A172 (cell line): ENCODE data around the gene KHDRBS2. TPM values are rescaled to one million over a fixed set of nuclear protein-coding genes. Genes with fewer than 3 reads are reported as not detected.

Experiments used
- DNase-seq: peaks from one replicate; pipeline ENCODE4 v3.0.0-alpha.2; 2015; ENCODE audit warnings: low spot score
- total RNA-seq: library from RNA; depleted of rRNA; stranded (reverse); fragments of >200 nt; shearing (Covaris generic); gene quantifications from 2 replicates; pipeline ENCODE4 v1.2.3, GENCODE V29; 2014; rRNA removed

KHDRBS2 gene
- total RNA-seq, result not detected in 2 replicates

DNA sequence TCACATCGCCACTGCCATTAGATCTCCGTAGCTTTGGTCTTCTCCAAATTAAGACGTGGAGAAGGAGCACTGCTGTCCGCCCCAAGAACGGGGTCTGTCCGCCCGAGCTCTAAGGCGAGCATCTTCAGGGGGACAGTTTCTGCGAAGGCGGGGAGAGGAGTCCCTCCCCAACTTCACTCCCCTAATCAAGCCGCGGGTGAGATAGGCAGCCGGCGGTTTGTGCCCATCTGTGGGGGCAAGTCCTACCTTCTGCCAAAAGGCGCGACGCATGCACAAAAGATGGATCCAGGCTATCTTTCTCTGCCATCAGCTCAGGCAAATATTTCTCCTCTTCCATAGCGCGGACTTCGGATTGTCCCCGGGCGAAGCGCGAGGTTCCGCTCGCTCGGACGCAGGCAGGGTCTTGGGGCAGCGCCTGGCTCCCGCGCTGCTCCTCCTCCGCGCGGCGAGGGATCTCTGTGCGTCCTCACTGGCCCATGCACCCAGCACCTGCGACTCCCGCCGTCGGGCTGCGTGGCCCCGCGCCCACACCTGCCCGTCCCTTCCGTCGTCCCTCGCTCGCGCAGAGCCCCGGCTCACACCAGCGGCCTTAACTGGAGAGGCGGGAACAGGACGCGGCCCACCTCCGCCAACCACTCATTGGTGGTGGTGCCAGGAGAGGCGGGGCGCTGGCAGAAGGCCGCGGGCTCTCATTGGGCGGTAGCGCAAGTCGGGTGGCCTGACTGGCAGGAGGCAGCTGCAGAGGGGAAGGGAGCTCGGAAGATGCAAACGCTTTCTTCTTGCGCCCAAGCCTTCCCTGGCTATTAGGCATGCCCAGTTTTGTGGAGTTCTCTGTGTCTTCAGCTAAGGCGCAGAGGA is at the start of gene KHDRBS2:
Gene KHDRBS2 (minus strand): TSS at position 614 of the 858 bp plus-strand sequence.
- no peak for DNase-seq

DNA sequence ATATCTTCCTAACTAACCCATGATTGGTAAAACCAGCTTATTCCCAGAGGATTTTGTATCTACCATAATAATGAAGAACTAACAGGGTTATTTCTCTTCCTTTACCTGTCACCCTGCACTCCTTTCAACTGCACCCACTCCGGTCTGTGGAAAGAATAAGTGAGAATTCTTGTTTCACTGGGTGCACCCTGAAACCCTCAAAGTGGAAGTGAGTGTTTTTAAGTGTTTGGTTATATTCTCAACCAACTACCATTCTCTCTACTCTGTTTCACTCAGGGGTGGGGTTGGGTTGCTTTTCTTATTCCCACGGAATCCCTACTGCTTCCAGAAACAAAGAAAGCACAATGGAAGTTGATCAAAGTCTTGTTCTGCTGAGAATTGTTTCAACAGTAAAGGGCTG is 42.6 kb upstream of the KHDRBS2 start:
- no peak for DNase-seq

DNA sequence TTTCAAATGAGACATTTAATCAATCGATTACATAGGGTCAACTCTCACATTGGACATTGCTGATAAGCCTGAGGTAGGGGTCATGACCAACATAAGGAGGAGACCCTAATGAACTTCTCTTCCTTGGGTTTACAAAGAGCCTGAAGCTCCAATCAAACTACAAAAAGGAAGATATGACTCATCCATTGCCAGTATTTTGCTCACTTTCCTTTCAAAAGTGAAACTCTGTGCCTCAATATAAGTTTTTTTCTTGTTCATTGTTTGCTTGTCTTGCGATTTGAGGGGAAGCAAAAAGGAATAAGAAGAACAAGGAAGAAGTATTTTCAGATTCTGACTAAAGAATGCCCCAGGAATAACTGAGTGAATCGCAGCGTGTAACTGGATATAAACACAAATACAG is 38.8 kb upstream of the KHDRBS2 start:
- DNase-seq, result no peak

DNA sequence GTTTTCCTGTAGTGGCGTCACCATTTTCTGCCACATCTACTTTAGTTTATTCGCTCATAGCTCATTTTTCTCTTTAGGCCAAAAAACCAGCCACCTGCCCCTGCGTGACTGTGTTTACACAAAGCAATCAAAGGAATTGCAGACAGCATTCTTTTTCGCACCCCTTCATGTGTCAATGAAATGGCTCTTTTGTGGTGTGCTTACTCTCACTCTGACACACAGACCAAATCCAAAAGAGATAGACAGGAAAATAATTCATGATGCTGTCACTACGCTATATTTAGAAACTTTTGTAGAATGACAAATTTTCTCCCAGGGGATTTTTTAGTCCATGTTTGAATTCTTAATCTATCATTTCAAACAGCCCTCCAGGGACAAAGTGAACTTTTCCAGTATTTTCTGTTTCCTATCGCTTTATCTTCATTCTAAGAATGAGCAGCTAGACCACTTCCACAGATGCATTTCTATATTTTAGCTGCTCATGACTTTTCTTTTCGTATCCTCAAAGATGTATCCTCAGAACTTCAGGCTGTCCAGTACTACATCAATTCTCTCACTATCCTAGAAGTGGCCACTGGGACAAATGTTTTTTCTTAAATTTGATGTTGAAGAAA is 37.9 kb upstream of the KHDRBS2 start:
- DNase-seq, result no peak

DNA sequence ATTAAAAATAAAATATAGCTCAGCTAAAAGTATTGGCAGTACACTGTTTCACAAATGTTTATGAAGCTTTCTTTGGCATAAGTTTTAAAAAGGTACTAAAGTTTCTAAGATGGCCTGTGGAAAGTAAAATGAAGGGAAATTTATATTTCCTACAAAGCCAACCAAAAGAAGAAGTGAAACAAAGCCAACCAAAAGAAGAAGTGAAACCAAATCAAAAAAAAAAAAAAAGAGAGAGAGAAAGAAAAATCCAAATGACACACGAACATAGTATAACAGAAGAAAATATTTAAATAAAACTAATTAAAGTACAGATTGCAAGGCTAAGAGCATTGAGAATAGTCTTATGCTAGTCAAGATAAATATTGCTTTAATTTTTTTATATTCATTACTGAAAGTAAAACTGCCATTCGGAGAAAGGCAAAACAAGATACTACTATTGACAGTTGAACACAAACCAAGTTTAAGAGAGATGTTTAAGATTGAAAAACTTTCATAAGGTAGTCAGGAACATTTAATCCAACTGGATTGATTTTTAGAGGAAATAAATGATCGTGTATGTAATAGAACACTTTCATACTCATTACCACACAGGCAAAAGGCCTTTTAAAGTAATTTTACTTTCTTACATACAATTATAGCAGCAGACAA is 12.8 kb upstream of the KHDRBS2 start:
- DNase-seq, result no peak

DNA sequence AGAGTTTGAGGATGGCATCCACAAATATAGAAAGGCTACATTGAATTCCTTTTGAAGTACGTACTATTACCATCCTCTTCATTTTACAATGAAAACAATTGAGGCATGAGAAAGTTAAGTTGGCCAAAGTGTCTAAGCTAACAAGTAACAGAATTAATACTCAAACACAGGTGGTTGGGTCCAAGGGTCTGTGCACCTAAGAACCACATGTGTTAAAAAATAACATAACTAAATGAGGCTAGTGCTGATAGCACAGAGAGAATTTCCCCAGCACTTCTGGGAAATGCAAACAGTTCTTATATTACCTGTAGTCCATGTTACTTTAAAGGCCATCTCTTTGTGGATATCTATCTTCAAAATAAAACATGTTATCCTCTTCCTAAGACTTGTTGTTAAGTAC is 10.5 kb upstream of the KHDRBS2 start:
- DNase-seq, result no peak

DNA sequence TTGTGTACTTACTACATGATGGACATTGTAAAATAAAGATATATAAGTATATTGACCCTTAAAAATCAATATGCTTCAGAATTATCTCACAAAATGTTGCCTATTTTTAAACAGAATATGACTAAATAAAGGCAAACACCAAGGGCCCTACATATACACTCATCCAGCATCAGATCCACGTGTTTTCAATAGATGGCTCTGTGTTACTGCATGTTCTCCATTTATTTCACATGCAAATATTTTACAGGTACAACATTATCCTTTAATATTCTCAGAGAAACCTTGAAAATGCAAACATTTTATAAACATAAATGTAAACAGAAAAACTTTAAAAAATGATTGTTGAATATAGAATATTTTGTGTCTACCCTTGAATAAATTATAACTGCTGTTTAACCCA is 2.9 kb upstream of the KHDRBS2 start:
- DNase-seq, result no peak

DNA sequence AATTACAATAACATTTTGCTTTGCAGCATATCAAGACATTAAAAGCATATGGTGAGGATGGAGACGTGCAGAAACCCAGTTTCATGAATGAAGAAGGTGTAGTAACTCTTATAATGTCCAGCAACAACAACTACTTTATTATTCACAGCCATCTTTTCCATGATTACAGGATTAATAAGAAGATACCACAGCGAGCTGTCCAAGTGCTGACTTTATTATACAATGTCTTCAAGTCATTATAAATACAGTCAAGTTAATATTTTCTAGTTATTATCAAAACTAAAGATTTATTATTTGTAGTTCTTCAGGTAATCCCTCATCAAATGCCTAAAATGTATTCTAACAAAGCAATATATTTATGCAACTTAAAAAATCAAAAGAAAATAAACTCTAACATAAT is 2.5 kb upstream of the KHDRBS2 start:
- no peak for DNase-seq

DNA sequence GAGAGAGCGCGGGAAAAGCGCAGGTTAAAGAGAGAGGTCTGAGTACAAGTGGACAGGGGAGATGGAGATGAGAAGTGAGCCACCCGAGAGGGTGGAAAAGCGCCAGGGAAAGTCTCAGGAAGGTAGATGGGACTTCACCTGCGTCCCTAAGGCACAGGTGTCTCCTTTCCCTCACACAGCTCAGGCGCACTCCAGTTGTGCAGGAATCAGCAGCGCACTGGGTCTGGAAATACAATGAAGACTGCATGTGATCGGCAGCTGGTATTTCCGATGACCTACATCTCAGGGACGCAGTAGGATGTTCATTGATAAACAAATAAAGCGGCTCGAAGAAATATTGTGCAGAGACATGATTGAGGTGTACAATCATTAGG is 432 bp upstream of the KHDRBS2 start:
- DNase-seq, result no peak

DNA sequence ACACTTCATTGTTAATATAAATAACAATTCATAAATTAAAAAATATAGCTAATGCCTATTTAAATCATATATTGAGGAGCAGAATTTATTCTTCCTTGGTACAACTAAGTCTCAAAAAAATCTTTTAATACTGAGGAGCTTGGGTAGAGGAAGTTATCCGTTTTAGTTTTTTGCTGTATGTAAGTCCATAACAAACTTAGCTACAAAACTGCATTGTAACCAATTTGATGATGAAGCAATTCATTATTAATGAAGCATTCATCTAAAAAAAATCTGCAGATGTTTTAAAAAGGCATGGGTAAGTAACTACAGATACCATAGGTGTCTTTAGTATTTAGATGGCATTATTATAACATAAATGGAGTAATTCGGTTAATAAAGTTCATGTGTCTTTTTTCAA is 1.3 kb downstream of the KHDRBS2 start:
- no peak for DNase-seq

DNA sequence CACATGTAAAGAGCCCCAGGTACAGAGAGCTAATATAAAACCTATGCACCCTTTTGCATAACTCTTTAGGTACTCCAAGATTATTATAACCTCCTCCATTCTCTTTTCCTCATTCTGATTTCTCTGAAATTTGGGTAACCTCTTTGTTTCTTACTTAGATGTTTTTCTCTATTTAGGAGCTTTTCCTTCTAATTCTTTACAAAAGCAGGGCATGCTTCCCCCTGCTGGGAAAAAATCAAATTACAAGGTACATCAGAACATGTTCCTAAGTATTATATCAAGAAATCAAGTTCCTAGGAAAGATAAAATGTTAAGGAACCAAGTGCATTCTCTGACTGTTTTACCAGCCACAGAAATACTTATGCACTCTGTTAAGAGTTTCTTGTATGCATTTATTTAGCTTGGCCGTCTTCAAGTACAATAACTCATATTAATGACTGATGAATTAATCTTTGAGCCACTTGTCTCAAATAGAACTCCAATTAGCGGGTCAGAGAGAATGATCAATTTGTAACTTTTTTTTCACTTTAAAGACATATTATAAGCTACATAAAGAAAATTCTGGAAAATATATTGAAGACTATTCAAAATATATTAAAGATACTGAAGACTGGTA is 2.1 kb downstream of the KHDRBS2 start:
- DNase-seq, result peak; percentile 4

DNA sequence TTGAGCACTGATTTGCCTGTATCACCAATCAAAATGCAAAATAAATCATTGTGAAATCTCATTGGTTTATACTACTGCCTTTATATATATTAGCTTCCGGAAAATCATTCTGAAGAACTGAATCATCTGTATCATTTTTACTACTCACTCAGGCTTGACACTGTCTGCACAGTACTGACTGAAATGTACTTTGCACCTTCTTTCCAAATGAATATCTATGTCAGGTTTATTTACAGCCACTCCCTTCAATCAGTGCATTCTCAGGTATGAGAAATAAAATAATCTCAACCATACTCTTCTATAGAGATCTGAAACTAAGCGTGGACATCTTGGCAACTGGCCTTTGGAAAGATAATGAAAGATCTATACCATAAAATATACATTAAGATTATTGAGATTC is 2.7 kb downstream of the KHDRBS2 start:
- DNase-seq, result no peak

DNA sequence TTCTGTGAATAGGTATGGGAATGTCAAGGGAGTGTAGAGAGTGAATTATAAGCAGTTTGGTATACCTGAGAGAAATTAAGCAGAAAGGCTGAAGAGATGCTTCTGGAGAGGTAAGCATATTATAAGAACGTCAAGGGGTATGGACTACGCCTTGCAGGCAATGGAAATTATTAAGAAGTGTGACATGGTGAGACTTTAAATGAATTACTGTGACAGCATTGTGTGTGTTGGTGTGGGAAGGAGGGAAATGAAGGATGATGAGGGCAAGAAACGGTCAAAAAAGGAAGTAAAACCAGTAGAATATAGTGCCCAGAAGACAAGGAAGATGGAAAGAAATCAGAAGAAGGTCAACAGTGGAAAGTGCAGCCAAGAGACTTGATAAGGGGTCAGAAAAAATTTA is 5.9 kb downstream of the KHDRBS2 start:
- DNase-seq, result no peak

DNA sequence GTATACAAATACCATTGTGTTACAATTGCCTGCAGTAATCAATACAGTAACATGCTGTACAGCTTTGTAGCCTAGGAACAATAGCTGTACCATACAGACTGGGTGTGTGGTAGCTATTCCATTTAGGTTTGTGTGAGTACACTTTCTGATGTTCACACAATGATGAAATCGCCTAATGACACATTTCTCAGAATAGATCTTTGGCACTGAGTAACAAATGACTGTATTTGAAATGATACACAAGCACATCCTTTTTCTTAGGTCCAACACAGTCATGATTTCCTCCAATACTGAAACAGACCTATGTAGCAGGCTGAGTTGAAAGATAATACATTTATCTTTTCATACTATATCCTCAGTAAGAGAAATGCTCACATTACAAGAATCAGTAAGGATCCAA is 13.9 kb downstream of the KHDRBS2 start:
- DNase-seq, result no peak

DNA sequence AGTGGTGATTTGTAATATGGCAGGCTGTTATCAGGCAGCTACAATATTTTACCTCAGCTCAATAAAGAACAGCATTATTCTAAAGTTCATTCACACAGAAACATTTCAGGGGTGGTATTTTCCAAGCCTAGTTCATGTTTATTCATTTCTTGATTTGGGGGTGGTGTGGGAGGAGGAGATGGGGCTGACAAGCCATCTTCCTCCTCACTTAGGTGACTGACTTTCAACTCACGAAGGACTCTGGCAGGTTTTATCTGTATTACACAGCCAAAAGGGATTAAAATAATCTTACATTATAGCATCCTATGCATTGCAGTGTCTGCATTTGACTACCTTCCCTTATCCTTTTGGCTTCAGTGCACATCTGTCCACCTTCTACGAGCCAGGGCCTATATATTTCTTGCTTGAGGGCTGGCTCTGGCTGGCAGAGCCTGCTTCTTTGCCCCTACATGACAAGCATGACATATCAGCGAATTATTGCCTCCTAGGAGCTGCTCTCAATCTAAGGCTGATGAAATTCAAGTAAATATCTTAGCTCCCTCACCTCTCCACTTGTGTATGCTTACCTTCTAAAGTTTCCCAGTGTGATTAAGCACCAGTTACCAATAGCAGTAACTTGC is 20.0 kb downstream of the KHDRBS2 start:
- no peak for DNase-seq

DNA sequence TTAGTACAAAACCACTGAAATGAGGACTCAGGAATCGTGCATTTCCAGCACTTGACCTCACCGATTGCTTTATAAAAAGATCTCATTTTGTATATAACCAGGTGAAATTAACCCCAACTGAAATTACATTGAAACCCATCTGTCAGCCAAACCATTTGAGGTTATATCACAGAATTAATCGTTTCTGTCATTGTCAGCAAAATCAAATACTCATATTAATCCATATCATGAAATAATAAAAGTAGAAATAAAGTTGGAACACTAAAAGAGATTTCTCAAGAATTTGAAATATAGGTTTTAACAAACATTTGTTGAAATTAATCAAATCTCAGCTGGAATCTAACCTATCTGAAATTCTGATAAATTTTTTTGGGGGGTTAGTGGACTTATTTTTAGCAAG is 23.7 kb downstream of the KHDRBS2 start:
- no peak for DNase-seq

DNA sequence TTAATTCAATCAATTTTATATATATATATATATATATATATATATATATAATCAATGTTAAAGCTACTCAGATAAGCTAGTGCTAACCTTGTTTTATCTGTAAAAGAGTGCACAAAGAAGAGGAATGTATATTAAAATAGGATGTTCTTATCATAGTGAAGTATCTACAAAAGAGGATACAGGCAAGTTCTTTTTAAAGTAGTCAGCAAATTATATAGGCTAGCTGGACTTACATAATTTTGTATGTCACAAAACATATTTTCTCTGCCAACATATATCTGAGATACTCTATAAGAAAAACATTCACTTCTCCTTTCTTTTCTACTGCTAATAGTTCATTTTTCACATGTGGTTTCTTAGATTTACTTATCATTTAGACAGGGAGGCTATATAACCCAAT is 39.9 kb downstream of the KHDRBS2 start:
- no peak for DNase-seq

DNA sequence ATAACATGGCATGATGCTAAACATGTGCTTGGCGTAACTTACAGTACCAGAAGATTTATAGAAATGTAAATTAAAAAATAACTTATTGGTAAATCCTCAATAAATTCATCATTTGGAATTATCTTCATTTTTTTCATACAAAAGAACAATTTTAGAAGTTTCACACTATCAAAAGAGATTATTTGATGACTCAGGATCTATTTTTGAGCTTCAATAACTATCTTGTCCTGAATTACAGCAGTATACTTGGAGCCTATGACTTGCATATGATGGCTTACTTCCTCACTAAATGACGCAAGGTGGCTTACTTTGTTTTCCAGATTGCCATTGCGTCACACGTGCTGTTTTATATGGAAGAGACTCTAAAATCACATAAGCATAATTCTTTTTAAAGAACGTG is 49.2 kb downstream of the KHDRBS2 start:
- no peak for DNase-seq

DNA sequence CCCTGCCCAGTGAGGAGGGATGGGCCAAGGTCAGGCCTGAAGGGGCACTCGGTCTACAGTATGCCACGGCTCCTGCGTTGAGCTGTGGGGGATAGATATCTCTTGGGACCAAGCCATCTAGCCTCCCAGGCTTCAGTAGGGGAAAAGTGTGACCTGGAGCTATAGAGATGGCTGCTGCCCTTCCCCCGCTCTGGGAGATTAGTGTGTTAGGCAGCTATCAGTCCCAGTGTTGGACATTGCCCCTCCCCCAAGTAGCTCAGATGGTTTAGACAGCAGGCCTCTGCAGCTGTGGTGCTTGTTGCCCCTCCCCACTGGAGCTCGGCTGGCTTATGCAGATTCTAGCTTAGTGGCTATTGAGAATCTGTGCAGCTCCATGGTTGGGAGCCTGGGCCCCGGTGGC is 56.8 kb downstream of the KHDRBS2 start:
- DNase-seq, result no peak

DNA sequence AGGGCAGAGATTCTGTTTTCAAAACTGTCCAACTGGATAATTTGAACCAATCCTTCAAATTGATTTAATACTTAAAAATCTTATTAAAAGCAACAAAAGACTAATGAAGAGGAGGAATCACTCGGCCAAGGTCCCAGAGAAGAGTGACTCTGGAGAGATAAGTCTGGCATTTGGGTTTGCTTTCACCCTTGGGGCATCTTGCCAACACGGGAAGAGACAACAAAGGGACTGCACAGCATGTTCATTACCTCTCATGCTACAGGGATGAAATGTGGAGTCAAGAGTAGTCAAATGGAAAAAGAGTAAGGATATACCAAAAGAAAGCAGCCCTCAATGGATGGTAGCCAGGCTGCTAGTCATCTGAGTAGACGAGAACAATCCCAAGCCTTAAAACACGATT is 68.2 kb downstream of the KHDRBS2 start:
- DNase-seq, result no peak

DNA sequence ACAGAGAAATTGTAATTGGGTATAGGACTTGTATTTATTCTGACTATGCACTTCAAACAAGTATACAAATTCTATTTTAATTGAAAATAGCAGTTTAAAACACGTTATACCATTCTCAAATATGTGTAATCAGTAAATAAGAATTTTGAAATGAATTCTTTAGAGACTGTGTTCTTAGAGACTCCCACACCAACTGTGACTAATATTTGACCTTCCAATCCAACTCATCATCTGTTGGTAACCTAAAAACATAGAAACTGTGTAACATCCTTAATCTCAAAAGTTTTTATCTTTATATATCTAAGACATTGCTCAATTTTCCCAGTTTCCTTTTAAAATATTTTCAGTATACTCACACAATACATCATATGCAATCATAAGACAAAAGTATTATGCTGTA is 83.9 kb downstream of the KHDRBS2 start:
- no peak for DNase-seq

DNA sequence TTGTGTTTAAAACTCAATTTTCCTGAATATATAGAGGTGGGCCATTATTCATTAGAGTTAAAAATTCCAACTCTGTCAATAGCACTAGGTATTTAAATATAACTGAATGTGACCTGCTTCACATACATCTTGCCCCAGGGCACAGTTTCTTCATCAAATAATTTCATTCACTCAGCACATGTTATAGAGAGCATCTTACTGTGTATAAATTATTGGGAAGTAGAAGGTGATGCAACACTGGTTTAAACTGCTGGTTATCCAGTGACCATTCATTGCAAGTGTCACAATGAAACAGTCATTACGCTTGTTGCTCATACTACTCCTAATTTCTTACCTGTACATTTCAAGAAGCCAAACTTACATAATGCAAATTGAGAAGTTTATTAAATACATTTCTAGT is 93.4 kb downstream of the KHDRBS2 start:
- no peak for DNase-seq
